Cardiac muscle cell (in vitro differentiated cells and primary cell): ENCODE data around the gene OR2A2. TPM values are rescaled to one million over a fixed set of nuclear protein-coding genes. Genes with fewer than 3 reads are reported as not detected.

Experiments
- DNase-seq, 2 donors: peaks; one replicate each; pipeline versions ENCODE4 v3.0.0 to v3.0.0-alpha.2; 2010 to 2017; ENCODE audit warnings: low read depth in 1 of 2, low spot score in 1 of 2
- H3K27ac ChIP-seq: fragments of 200-600 bp; sonication (generic); 2 replicates; pipeline ENCODE4 v1.5.1; 2016
- H3K27me3 ChIP-seq: fragments of 200-600 bp; sonication (generic); 2 replicates; pipeline ENCODE4 v1.6.0; 2016; ENCODE audit warnings: control low read depth
- H3K36me3 ChIP-seq: fragments of 200-600 bp; sonication (generic); 2 replicates; pipeline ENCODE4 v1.5.1; 2016; ENCODE audit warnings: control low read depth
- H3K4me1 ChIP-seq: fragments of 200-600 bp; sonication (generic); 2 replicates; pipeline ENCODE4 v1.8.1; 2017; ENCODE audit warnings: low read depth, mild to moderate bottlenecking, mixed run types
- H3K4me3 ChIP-seq: fragments of 200-600 bp; sonication (generic); 2 replicates; pipeline ENCODE4 v1.5.1; 2016; ENCODE audit warnings: mild to moderate bottlenecking
- H3K9me3 ChIP-seq: fragments of 200-600 bp; sonication (generic); 2 replicates; pipeline ENCODE4 v1.5.1; 2017; ENCODE audit warnings: low read depth, mild to moderate bottlenecking, control low read depth
- CTCF ChIP-seq: IDR thresholded peaks from 2 replicates; pipeline ENCODE4 v1.5.1; 2012; ENCODE audit warnings: low read depth, mild to moderate bottlenecking, low read length
- polyA plus RNA-seq: library from polyadenylated mRNA; unstranded; fragments of >200 nt; fragmentation: Nextera tagmentation; extraction: Ambion mirVana; gene quantifications from 2 replicates; pipeline ENCODE4 v1.2.1, GENCODE V29; 2016
- total RNA-seq: library from RNA; depleted of rRNA; stranded (reverse); fragments of >200 nt; gene quantifications from 2 replicates; pipeline ENCODE4 v1.2.3, GENCODE V29; 2016

OR2A2 gene
- total and polyA plus RNA-seq, 2 experiments from 2014 or later: not detected

DNA sequence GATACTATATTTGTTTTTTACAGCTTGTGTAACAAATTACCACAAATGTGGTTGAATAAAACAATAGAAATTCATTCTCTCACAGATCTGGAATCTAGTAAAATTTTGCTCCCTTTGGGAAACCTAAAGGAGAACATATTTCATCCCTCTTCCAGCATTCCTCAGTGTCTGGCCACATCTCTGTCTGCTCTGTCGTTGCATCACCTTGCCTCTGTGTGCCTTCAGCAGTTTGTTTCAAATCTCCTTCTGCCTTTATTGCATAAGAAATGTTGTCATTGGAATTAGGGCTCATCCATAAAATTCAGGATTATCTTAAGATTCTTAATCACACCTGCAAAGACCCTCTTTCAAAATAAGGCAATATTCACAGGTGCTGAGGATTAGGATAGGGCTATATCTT, 28.1 kb downstream of the OR2A2 start:
- no peak for TF ChIP-seq CTCF
- H3K27me3 ChIP-seq: no peaks in the 10 kb centered on the region
- H3K9me3 ChIP-seq: no peaks in the 10 kb centered on the region
- H3K27ac ChIP-seq: no peak overlapping the region
- peaks cover 11% of the 10 kb centered on the region for H3K4me1 ChIP-seq
- no peaks in the 10 kb centered on the region for H3K36me3 ChIP-seq
- no peak overlapping the region for H3K4me3 ChIP-seq
- peak in 1 of 2 donors; percentile 22 for DNase-seq

- H3K4me1 ChIP-seq: peaks cover 11% of the 10 kb centered on the region
- H3K4me3 ChIP-seq: no peak overlapping the region
- H3K27me3 ChIP-seq: no peaks in the 10 kb centered on the region
- H3K36me3 ChIP-seq: no peaks in the 10 kb centered on the region
- no peaks in the 10 kb centered on the region for H3K9me3 ChIP-seq
- H3K27ac ChIP-seq: no peak overlapping the region
- TF ChIP-seq CTCF: no peak
- no peak for DNase-seq
These were observed 32.8 kb downstream of the OR2A2 start for GRCh38 chr7:144142187-144142586.

- no peaks in the 10 kb centered on the region for H3K36me3 ChIP-seq
- H3K27me3 ChIP-seq: no peaks in the 10 kb centered on the region
- no peak overlapping the region for H3K4me3 ChIP-seq
- H3K27ac ChIP-seq: no peak overlapping the region
- H3K4me1 ChIP-seq: no peaks in the 10 kb centered on the region
- H3K9me3 ChIP-seq: no peaks in the 10 kb centered on the region
- DNase-seq: no peak
- TF ChIP-seq CTCF: no peak
These were observed 35.0 kb downstream of the OR2A2 start for GRCh38 chr7:144144426-144144825.

DNA sequence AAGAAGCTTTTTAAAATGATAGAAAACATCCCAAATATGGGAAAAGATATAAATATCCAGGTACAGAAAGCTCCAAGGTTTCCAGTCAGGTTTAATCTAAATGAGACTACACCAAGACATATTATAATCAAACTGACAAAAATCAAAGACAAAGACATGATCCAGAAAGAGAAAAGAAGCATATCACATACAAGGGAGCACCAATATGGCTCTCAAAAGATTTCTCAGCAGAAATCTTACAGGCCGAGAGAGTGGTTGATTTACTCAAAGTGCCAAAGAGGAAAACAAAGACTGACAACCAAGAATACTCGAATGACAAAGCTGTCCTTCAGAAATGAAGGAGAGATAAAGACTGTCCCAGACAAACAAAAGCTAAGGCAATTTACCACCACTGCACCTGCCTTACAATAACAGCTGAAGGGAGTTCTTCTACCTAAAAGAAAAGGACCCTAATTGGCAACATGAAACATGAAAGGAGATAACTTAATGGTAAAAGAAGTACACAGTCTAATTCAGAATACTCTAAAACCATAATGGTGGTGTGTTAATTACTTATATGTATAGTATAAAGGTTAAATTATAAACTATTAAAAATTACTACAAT, 38.9 kb downstream of the OR2A2 start:
- no peak for DNase-seq
- Histone ChIP-seq H3K27me3 (no peaks in the 10 kb centered on the region), H3K9me3 (no peaks in the 10 kb centered on the region), H3K36me3 (no peaks in the 10 kb centered on the region), H3K4me1 (no peaks in the 10 kb centered on the region), H3K4me3 (no peak overlapping the region), H3K27ac (no peak overlapping the region)
- TF ChIP-seq CTCF: no peak

- Histone ChIP-seq H3K4me1 (no peaks in the 10 kb centered on the region), H3K9me3 (no peaks in the 10 kb centered on the region), H3K36me3 (no peaks in the 10 kb centered on the region), H3K27me3 (no peaks in the 10 kb centered on the region), H3K4me3 (no peak overlapping the region), H3K27ac (no peak overlapping the region)
- no peak for TF ChIP-seq CTCF
- no peak for DNase-seq
These were observed 49.5 kb downstream of the OR2A2 start for GRCh38 chr7:144158861-144159260.

Other genes with a start within 250 kb of the OR2A2 start
- 82.3 and 82.7 TPM in 2 replicates for gene TCAF1, start 207.4 kb upstream of the OR2A2 start, total RNA-seq
- gene TCAF1, start 207.4 kb upstream of the OR2A2 start, polyA plus RNA-seq: 58.6 and 65.8 TPM in 2 replicates
- gene OR2F2, start 174.3 kb upstream of the OR2A2 start, total RNA-seq: not detected in 2 replicates
- not detected in 2 replicates for gene OR2F2, start 174.3 kb upstream of the OR2A2 start, polyA plus RNA-seq
- gene OR2F1, start 154.7 kb upstream of the OR2A2 start, total RNA-seq: not detected in 2 replicates
- gene OR2F1, start 154.7 kb upstream of the OR2A2 start, polyA plus RNA-seq: not detected in 2 replicates
- not detected in 2 replicates for gene OR6B1, start 109.3 kb upstream of the OR2A2 start, total RNA-seq
- gene OR6B1, start 109.3 kb upstream of the OR2A2 start, polyA plus RNA-seq: not detected in 2 replicates
- gene OR2A5, start 60.6 kb upstream of the OR2A2 start, total RNA-seq: not detected in 2 replicates
- not detected in 2 replicates for gene OR2A5, start 60.6 kb upstream of the OR2A2 start, polyA plus RNA-seq
- not detected in 2 replicates for gene OR2A25, start 39.8 kb upstream of the OR2A2 start, total RNA-seq
- gene OR2A25, start 39.8 kb upstream of the OR2A2 start, polyA plus RNA-seq: not detected in 2 replicates
- gene OR2A12, start 23.3 kb upstream of the OR2A2 start, total RNA-seq: not detected in 2 replicates
- not detected in 2 replicates for gene OR2A12, start 23.3 kb upstream of the OR2A2 start, polyA plus RNA-seq
- gene OR2A14, start 13.6 kb downstream of the OR2A2 start, total RNA-seq: not detected in 2 replicates
- not detected in 2 replicates for gene OR2A14, start 13.6 kb downstream of the OR2A2 start, polyA plus RNA-seq
- gene CTAGE4, start 73.9 kb downstream of the OR2A2 start, total RNA-seq: not detected in 2 replicates
- 0.21 TPM in 1 of 2 replicates, not detected in the other for gene CTAGE4, start 73.9 kb downstream of the OR2A2 start, polyA plus RNA-seq
- gene ARHGEF35, start 86.2 kb downstream of the OR2A2 start, total RNA-seq: 0.35 and 1.7 TPM in 2 replicates
- gene ARHGEF35, start 86.2 kb downstream of the OR2A2 start, polyA plus RNA-seq: 0.93 and 1.8 TPM in 2 replicates
- not detected in 2 replicates for gene OR2A42, start 130.0 kb downstream of the OR2A2 start, total RNA-seq
- gene OR2A42, start 130.0 kb downstream of the OR2A2 start, polyA plus RNA-seq: not detected in 2 replicates
- gene OR2A7, start 155.2 kb downstream of the OR2A2 start, total RNA-seq: 0.18 TPM in 1 of 2 replicates, not detected in the other
- gene OR2A7, start 155.2 kb downstream of the OR2A2 start, polyA plus RNA-seq: 0.59 TPM in 1 of 2 replicates, not detected in the other
- gene CTAGE8, start 159.7 kb downstream of the OR2A2 start, total RNA-seq: not detected in 2 replicates
- 0.21 TPM in 1 of 2 replicates, not detected in the other for gene CTAGE8, start 159.7 kb downstream of the OR2A2 start, polyA plus RNA-seq
- not detected in 2 replicates for gene OR2A1, start 202.8 kb downstream of the OR2A2 start, total RNA-seq
- not detected in 2 replicates for gene OR2A1, start 202.8 kb downstream of the OR2A2 start, polyA plus RNA-seq
- gene ARHGEF5, start 245.8 kb downstream of the OR2A2 start, total RNA-seq: 0.95 and 1.3 TPM in 2 replicates
- gene ARHGEF5, start 245.8 kb downstream of the OR2A2 start, polyA plus RNA-seq: 1.00 and 1.2 TPM in 2 replicates